HG03097 (cell line): Measurements from ENCODE around the gene HTR4.
A peak's percentile ranks its signal among the peaks of the same experiment; 100 is the strongest.

Experiments
- ATAC-seq: cut with Tn5 transposase; IDR thresholded peaks from one replicate; pipeline ENCODE4 v1.9.1; 2021; ENCODE audit not compliant: unreplicated experiment, low FRiP score

HTR4 gene

DNA sequence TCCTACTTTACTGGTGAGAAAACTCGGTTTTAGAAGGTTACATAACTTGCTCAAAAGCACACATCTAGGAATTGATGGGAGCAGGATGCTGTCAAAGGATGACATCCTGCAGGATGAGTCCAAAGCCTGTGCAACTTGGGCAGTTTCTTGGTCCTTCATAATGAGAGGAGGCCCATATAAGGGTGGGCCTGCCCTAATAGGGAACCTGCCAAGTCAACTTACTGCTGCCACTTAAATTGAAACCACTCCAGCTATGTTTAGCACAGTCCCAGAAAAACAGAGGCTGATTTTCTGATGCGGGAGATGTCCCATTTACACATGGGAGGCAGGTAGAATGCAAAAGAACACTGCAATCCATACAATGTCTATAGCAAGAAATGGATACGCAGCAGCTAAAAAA is 208.7 kb downstream of the HTR4 start:
- ATAC-seq: no peak

- ATAC-seq: peak; percentile 78
Measured at GRCh38 chr5:148443998-148444397, 210.3 kb downstream of the HTR4 start.

GRCh38 chr5:148443241-148443640 is 211.1 kb downstream of the HTR4 start:
- no peak for ATAC-seq

- ATAC-seq: no peak
Measured at GRCh38 chr5:148438933-148439332, 215.4 kb downstream of the HTR4 start.

GRCh38 chr5:148437249-148437648 is 217.1 kb downstream of the HTR4 start:
- no peak for ATAC-seq

DNA sequence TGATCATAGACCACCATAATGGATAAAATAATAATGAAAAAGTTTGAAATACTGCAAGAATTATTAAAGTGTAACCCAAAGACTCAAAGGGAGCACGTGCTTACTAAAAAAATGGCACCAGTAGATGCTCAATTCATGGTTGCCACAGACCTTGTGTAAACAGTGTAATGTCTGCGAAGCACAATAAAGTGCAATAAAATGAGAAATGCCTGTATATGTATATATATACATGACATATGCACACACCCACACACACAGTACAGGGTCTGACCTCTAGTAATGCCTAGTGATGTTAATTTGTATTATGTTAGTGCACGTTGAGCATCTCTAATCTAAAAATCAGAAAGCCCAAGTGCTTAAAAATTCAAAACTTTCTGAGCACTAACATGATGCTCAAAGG is 218.3 kb downstream of the HTR4 start:
- ATAC-seq: no peak

DNA sequence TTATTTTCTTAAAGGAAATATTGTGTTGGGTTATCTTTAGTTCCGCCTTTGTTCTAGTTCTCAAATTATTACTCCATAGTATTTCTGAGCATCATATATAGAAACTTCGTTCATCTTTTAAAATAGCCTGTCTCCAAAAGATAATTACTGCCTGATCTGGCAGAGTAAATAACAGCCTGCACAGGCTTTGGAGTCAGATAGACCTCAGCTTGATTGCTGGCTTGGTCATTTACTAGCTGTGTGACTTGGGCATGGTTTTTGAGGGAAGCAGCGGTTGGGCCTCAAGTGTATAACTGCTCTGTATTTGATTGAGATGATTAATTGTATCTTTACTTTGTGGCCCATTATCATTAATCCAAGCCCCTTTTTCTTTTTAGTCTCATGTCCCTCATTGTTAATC is 220.5 kb downstream of the HTR4 start:
- no peak for ATAC-seq
